Pancreas (tissue), 10 donors: ENCODE data around the gene CDKN2B. TPM values are rescaled to one million over a fixed set of nuclear protein-coding genes. Genes with fewer than 3 reads are reported as not detected.

ENCODE experiments used
- ATAC-seq, 4 donors: fragments of 200-7000 bp; cut with Tn5 transposase; one replicate each; pipeline versions ENCODE4 v1.8.0 to v1.9.1; 2020; ENCODE audit warnings: mild to moderate bottlenecking in 4 of 4, moderate library complexity in 4 of 4
- DNase-seq, 6 donors: peaks; one replicate each; pipeline ENCODE4 v3.0.0-alpha.2; 2020
- FAIRE-seq: peaks from 2 replicates; lab custom pipeline; 2012; peaks lifted over from hg19 to GRCh38; lab: Jason Lieb, UNC
- H3K27ac ChIP-seq, 4 donors: fragments of 200-600 bp; sonication (generic); 1 replicate in 3 of 4; 2 replicates in 1 of 4; pipeline versions ENCODE4 v1.5.0 to v1.8.0; 2020
- H3K27me3 ChIP-seq, 4 donors: fragments of 200-600 bp; one replicate each; pipeline ENCODE4 v1.8.0; 2021
- H3K36me3 ChIP-seq, 3 donors: fragments of 200-600 bp; sonication (generic) in 1 of 3; one replicate each; pipeline versions ENCODE4 v1.5.0 to v1.8.0; 2020 to 2021
- H3K4me1 ChIP-seq, 3 donors: fragments of 200-600 bp; one replicate each; pipeline ENCODE4 v1.8.0; 2021
- H3K4me3 ChIP-seq, 4 donors: fragments of 200-600 bp; sonication (generic) in 2 of 4; one replicate each; pipeline versions ENCODE4 v1.5.0 to v1.8.0; 2020 to 2021
- H3K9me3 ChIP-seq, 4 donors: fragments of 200-600 bp; one replicate each; pipeline ENCODE4 v1.8.0; 2021
- CTCF ChIP-seq, 4 donors: fragments of 200-600 bp; sonication (generic) in 3 of 4; IDR thresholded peaks; one replicate each; pipeline versions ENCODE4 v1.5.0 to v1.8.0; 2021; ENCODE audit warnings: antibody characterized with exemption in 4 of 4
- WGBS, 2 donors: extraction: QIAGEN DNeasy Blood & Tissue Kit; methylation state at CpG; one replicate each; pipeline ENCODE4 v1.1.7; 2013; 5-methylcytosine and 5-hydroxymethylcytosine counted together
- intact Hi-C, 3 donors: fragments of 100-400 bp; cut with DNase I; formaldehyde crosslinking; loops; one replicate each; pipeline versions ENCODE4 v1.11.1 to v1.14.2; 2022
- polyA plus RNA-seq, 2 donors: library from polyadenylated mRNA; stranded (reverse); fragments of 200-250 nt; gene quantifications; one replicate each; pipeline ENCODE4 v1.2.3, GENCODE V29; 2013
- total RNA-seq, 6 donors: library from RNA; stranded (reverse); fragmentation: NEBNext Ultra II Directional in 4 of 6; extraction: Animal tissue kit (Norgen Biotek cat#: 25700) in 4 of 6; gene quantifications; one replicate each; pipeline versions ENCODE4 v1.2.1 to v1.2.4, GENCODE V29; 2021 to 2023
- donor health status: healthy with polysubstance abuse.
- donor health status: DM: no; HTN: no; CAD: no; lungs with moderate emphysema.
- donor health status: DM: no; HTN: no; CAD: no.
- donor health status: control.
- donor health status: control.
- donor health status: Bipolar disorder and iron deficiency.
- donor health status: DM: yes; HTN: yes; CAD: no.
- donor health status: DM: no; HTN: no; CAD: no.
- donor health status: DM: no; HTN: no; CAD: no.
- donor health status: DM: yes; HTN: yes; CAD: no.

CDKN2B gene
- total and polyA plus RNA-seq, 8 donors, result 0.59 to 13.9 (median 2.1) TPM

- Histone ChIP-seq H3K4me3 (no peak overlapping the region), H3K27ac (peak overlapping the region in 1 of 4 donors; percentile 20), H3K27me3 (no peaks in the 10 kb centered on the region), H3K4me1 (peaks cover 0 to 8% (median 5%) of the 10 kb centered on the region in 3 donors), H3K9me3 (no peaks in the 10 kb centered on the region), H3K36me3 (no peaks in the 10 kb centered on the region)
- DNase-seq, result no peak
- WGBS, 2 donors, result 57 to 67% methylated on average over 1 of the region's 1 CpG
- no peak for TF ChIP-seq CTCF (IDR thresholded peaks at IDR 0.05)
- FAIRE-seq, result no peak
- intact Hi-C loops, result loop anchor here in 2 of 3 donors (10.0 kb wide), 1 partner anchor 215 kb away; no protein-coding TSS in a partner anchor
- peak; percentile 83 to 95 (median 86) for ATAC-seq
Observed at GRCh38 chr9:22030101-22030598, 21.0 kb upstream of the CDKN2B start.

GRCh38 chr9:22029231-22029630 is 20.1 kb upstream of the CDKN2B start:
- Histone ChIP-seq H3K4me3 (no peak overlapping the region), H3K27ac (no peak overlapping the region), H3K27me3 (no peaks in the 10 kb centered on the region), H3K4me1 (peaks cover 0 to 8% (median 5%) of the 10 kb centered on the region in 3 donors), H3K9me3 (no peaks in the 10 kb centered on the region), H3K36me3 (no peaks in the 10 kb centered on the region)
- FAIRE-seq (no peak), DNase-seq (no peak), ATAC-seq (no peak)
- 79 to 82% methylated on average over 4 of the region's 4 CpGs for WGBS, 2 donors
- no peak for TF ChIP-seq CTCF (IDR thresholded peaks at IDR 0.05)
- intact Hi-C loops, result no loop called here

GRCh38 chr9:22028394-22028793 is 19.3 kb upstream of the CDKN2B start:
- intact Hi-C loops, result no loop called here
- Histone ChIP-seq H3K27me3 (no peaks in the 10 kb centered on the region), H3K4me1 (peaks cover 0 to 8% (median 5%) of the 10 kb centered on the region in 3 donors), H3K36me3 (no peaks in the 10 kb centered on the region), H3K9me3 (no peaks in the 10 kb centered on the region), H3K27ac (no peak overlapping the region), H3K4me3 (no peak overlapping the region)
- no peak for TF ChIP-seq CTCF (IDR thresholded peaks at IDR 0.05)
- FAIRE-seq, result no peak
- DNase-seq, result no peak
- ATAC-seq, result no peak

- FAIRE-seq, result no peak
- Histone ChIP-seq H3K9me3 (no peaks in the 10 kb centered on the region), H3K4me3 (no peak overlapping the region), H3K27ac (no peak overlapping the region), H3K27me3 (no peaks in the 10 kb centered on the region), H3K4me1 (peaks cover 0 to 8% (median 5%) of the 10 kb centered on the region in 3 donors), H3K36me3 (no peaks in the 10 kb centered on the region)
- ATAC-seq, result no peak
- 59 to 60% methylated on average over 6 of the region's 6 CpGs for whole genome bisulfite sequencing, 2 donors
- no peak for TF ChIP-seq CTCF (IDR thresholded peaks at IDR 0.05)
- DNase-seq, result no peak
- intact Hi-C loops, result no loop called here
Observed at GRCh38 chr9:22026696-22027095, 17.6 kb upstream of the CDKN2B start.

- no peak for TF ChIP-seq CTCF (IDR thresholded peaks at IDR 0.05)
- Histone ChIP-seq H3K27ac (no peak overlapping the region), H3K36me3 (no peaks in the 10 kb centered on the region), H3K4me3 (no peak overlapping the region), H3K27me3 (peaks cover 0 to 2% (median 0%) of the 10 kb centered on the region in 4 donors), H3K4me1 (no peaks in the 10 kb centered on the region), H3K9me3 (no peaks in the 10 kb centered on the region)
- WGBS, 2 donors, result 86 to 92% methylated on average over 3 of the region's 3 CpGs
- intact Hi-C loops, result no loop called here
- no peak for DNase-seq
- no peak for FAIRE-seq
- ATAC-seq, result no peak
Observed at GRCh38 chr9:22022396-22022795, 13.3 kb upstream of the CDKN2B start.
